IPS DF 4.7 (cell line): ENCODE measurements around the gene CCDC91.

Source experiments
- DNase-seq: peaks from one replicate; pipeline ENCODE4 v3.0.0-alpha.2; 2013; ENCODE audit warnings: low spot score; ENCODE audit errors: extremely low read depth

The CCDC91 gene

GRCh38 chr12:28190321-28191050 is at the start of gene CCDC91:
Gene CCDC91 (plus strand): TSS chr12:28190456. CDS start chr12:28257216, 66,760 bp downstream.
- DNase-seq, result no peak

GRCh38 chr12:28144059-28144458 is 46.2 kb upstream of the CCDC91 start:
- no peak for DNase-seq

GRCh38 chr12:28144532-28144931 is 45.7 kb upstream of the CCDC91 start:
- DNase-seq, result no peak

- DNase-seq, result no peak
Measured at GRCh38 chr12:28145216-28145615, 45.0 kb upstream of the CCDC91 start.

GRCh38 chr12:28149279-28149678 is 41.0 kb upstream of the CCDC91 start:
- no peak for DNase-seq

GRCh38 chr12:28156362-28156761 is 33.9 kb upstream of the CCDC91 start:
- no peak for DNase-seq

GRCh38 chr12:28156804-28157203 is 33.5 kb upstream of the CCDC91 start:
- no peak for DNase-seq

- no peak for DNase-seq
Measured at GRCh38 chr12:28158353-28158752, 31.9 kb upstream of the CCDC91 start.

GRCh38 chr12:28159688-28160087 is 30.6 kb upstream of the CCDC91 start:
- DNase-seq, result no peak

GRCh38 chr12:28161697-28162096 is 28.6 kb upstream of the CCDC91 start:
- DNase-seq, result no peak

GRCh38 chr12:28162697-28163096 is 27.6 kb upstream of the CCDC91 start:
- no peak for DNase-seq

- no peak for DNase-seq
Measured at GRCh38 chr12:28164644-28165275, 25.5 kb upstream of the CCDC91 start.

GRCh38 chr12:28167981-28168485 is 22.2 kb upstream of the CCDC91 start:
- no peak for DNase-seq

- DNase-seq, result no peak
Measured at GRCh38 chr12:28171356-28172060, 18.7 kb upstream of the CCDC91 start.

GRCh38 chr12:28172434-28173030 is 17.7 kb upstream of the CCDC91 start:
- DNase-seq, result no peak

GRCh38 chr12:28173440-28173839 is 16.8 kb upstream of the CCDC91 start:
- DNase-seq, result no peak

- no peak for DNase-seq
Measured at GRCh38 chr12:28175098-28175589, 15.1 kb upstream of the CCDC91 start.

GRCh38 chr12:28176295-28176694 is 14.0 kb upstream of the CCDC91 start:
- DNase-seq, result no peak

- no peak for DNase-seq
Measured at GRCh38 chr12:28177461-28177860, 12.8 kb upstream of the CCDC91 start.

GRCh38 chr12:28177905-28178304 is 12.4 kb upstream of the CCDC91 start:
- DNase-seq, result no peak

GRCh38 chr12:28178775-28179174 is 11.5 kb upstream of the CCDC91 start:
- no peak for DNase-seq

GRCh38 chr12:28180786-28181185 is 9.5 kb upstream of the CCDC91 start:
- DNase-seq, result no peak
